Measurements from ENCODE around the gene PGAM5.

The PGAM5 gene

GRCh38 chr12:132708150-132708549 lies 2.5 kb upstream of the PGAM5 start:
- Mint-ChIP-seq H3K27ac (peak overlapping the region in 1 of 3 experiments; percentile 19), H3K36me3 (ENCODE audit: low read depth) (peaks cover 27% of the 10 kb centered on the region), H3K4me1 (peaks cover 16% of the 10 kb centered on the region), H3K4me3 (peak overlapping the region; percentile 11 to 67 (median 60)), H3K9me3 (no peaks in the 10 kb centered on the region), H3K27me3 (ENCODE audit: low read depth) (no peaks in the 10 kb centered on the region)
- TF ChIP-seq, protein P1, sequence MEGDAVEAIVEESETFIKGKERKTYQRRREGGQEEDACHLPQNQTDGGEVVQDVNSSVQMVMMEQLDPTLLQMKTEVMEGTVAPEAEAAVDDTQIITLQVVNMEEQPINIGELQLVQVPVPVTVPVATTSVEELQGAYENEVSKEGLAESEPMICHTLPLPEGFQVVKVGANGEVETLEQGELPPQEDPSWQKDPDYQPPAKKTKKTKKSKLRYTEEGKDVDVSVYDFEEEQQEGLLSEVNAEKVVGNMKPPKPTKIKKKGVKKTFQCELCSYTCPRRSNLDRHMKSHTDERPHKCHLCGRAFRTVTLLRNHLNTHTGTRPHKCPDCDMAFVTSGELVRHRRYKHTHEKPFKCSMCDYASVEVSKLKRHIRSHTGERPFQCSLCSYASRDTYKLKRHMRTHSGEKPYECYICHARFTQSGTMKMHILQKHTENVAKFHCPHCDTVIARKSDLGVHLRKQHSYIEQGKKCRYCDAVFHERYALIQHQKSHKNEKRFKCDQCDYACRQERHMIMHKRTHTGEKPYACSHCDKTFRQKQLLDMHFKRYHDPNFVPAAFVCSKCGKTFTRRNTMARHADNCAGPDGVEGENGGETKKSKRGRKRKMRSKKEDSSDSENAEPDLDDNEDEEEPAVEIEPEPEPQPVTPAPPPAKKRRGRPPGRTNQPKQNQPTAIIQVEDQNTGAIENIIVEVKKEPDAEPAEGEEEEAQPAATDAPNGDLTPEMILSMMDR (IDR thresholded peaks at IDR 0.05; ENCODE audit: unreplicated experiment in 3 of 3): no peak

DNA sequence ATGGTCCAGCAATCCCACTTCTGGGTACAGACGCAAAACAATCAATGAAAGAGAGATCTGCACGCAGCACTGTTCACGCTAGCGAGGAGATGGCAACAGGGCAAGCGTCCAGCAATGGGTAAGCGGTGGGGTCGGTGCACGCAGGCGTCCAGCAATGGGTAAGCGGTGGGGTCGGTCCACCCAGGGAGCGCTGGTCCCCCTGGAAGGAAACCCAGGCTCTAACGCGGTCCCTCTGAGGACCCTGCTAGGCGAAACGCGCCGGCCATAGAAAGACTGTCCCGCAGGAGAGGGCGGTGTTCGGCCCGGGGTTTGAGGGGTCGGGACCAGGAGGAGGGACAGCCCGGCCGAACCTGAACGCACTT lies 618 bp upstream of the PGAM5 start:
- no peaks in the 10 kb centered on the region for H3K9me3 Mint-ChIP-seq
- H3K4me1 Mint-ChIP-seq: peaks cover 9% of the 10 kb centered on the region
- H3K4me3 Mint-ChIP-seq: peak overlapping the region; percentile 93 to 99 (median 99)
- H3K36me3 Mint-ChIP-seq (ENCODE audit: low read depth): peaks cover 21% of the 10 kb centered on the region
- peak overlapping the region; percentile 85 to 97 (median 96) for H3K27ac Mint-ChIP-seq
- H3K27me3 Mint-ChIP-seq (ENCODE audit: low read depth): no peaks in the 10 kb centered on the region
- TF ChIP-seq, protein P1 (IDR thresholded peaks at IDR 0.05; ENCODE audit: unreplicated experiment in 3 of 3): no peak

DNA sequence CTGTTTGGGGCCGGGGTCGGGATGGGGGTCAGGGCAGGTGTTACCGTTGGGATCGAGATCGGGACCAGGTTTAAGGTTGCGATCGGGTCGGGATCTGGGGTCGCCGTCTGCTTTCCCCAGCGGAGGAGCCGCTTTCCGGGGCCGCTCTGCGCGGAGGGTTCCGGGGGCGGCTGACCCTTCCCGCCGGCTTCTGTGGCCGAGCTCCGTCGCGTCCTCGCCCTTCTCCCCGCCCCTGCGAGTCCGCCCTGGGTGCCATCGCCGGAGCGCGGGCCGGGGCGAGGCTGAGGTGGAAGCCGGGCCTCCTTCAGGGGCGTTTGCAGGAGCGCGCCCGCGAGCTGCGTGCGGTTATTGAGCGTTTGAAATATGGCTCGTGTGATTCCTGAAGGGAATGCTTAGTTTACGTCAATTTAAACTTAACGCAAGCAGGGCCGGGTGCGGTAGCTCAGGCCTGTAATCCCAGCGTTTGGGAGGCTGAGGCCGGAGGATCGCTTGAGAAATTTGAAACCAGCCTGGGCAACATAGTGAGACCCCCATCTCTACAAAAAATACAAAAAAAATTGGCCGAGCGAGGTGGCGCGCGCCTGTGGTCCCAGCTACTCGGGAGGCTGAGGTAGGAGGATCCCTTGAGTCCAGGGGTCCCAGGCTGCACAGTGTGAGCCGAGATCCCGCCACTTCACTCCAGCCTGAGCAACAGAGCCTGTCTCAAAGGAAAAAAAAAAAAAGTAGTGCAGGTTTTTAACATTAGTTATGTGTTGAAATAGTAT lies 620 bp downstream of the PGAM5 start:
- TF ChIP-seq, protein P1 (IDR thresholded peaks at IDR 0.05; ENCODE audit: unreplicated experiment in 3 of 3): no peak
- H3K9me3 Mint-ChIP-seq: no peaks in the 10 kb centered on the region
- peak overlapping the region; percentile 79 to 82 (median 81) for H3K4me3 Mint-ChIP-seq
- H3K4me1 Mint-ChIP-seq: peaks cover 9% of the 10 kb centered on the region
- H3K27me3 Mint-ChIP-seq (ENCODE audit: low read depth): no peaks in the 10 kb centered on the region
- no peak overlapping the region for H3K27ac Mint-ChIP-seq
- peaks cover 18% of the 10 kb centered on the region for H3K36me3 Mint-ChIP-seq (ENCODE audit: low read depth)

GRCh38 chr12:132713123-132713522 lies 2.5 kb downstream of the PGAM5 start:
- no peaks in the 10 kb centered on the region for H3K27me3 Mint-ChIP-seq (ENCODE audit: low read depth)
- H3K4me1 Mint-ChIP-seq: peaks cover 5% of the 10 kb centered on the region
- no peaks in the 10 kb centered on the region for H3K9me3 Mint-ChIP-seq
- peaks cover 18% of the 10 kb centered on the region for H3K36me3 Mint-ChIP-seq (ENCODE audit: low read depth)
- H3K4me3 Mint-ChIP-seq: peak overlapping the region; percentile 46 to 67 (median 55)
- TF ChIP-seq, protein P1 (IDR thresholded peaks at IDR 0.05; ENCODE audit: unreplicated experiment in 3 of 3): no peak
- H3K27ac Mint-ChIP-seq: no peak overlapping the region

DNA sequence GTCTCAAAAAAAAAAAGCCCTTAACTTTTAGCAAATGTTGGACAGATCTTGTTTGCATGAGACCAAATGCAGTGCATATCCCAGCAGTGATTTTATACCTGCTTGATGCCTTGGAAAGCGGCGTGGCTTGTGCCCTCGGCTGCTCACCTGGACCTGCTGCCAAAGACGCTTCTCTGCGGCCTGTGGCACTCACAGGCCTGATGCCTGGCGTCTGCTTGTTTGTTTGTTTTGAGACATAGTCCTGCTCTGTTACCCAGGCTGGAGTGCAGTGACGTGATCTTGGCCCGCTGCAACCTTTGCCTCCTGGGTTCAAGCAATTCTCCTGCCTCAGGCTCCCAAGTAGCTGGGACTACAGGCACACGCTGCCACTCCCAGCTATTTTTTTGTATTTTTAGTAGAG lies 5.2 kb downstream of the PGAM5 start:
- peaks cover 32% of the 10 kb centered on the region for H3K36me3 Mint-ChIP-seq (ENCODE audit: low read depth)
- no peaks in the 10 kb centered on the region for H3K9me3 Mint-ChIP-seq
- TF ChIP-seq, protein P1 (IDR thresholded peaks at IDR 0.05; ENCODE audit: unreplicated experiment in 3 of 3): no peak
- H3K4me3 Mint-ChIP-seq: no peak overlapping the region
- no peaks in the 10 kb centered on the region for H3K4me1 Mint-ChIP-seq
- no peak overlapping the region for H3K27ac Mint-ChIP-seq
- no peaks in the 10 kb centered on the region for H3K27me3 Mint-ChIP-seq (ENCODE audit: low read depth)

DNA sequence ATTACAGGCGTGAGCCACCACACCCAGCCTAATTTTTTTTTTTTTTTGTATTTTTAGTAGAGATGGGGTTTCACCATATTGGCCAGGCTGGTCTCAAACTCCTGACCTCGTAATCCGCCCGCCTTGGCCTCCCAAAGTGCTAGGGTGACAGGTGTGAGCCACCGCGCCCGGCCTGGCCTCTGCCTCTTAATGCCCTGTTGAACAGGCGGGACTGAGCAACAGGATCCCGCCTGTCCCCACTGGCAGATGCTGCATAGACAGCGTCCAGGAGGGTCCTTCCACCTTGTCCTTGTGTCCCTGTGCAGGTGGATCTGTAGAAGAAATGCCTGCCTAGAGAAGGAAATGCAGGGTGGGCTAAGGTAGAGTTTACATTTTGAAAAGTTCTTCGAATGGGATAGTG lies 5.7 kb downstream of the PGAM5 start:
- Mint-ChIP-seq H3K27ac (no peak overlapping the region), H3K27me3 (ENCODE audit: low read depth) (no peaks in the 10 kb centered on the region), H3K4me3 (no peak overlapping the region), H3K9me3 (no peaks in the 10 kb centered on the region), H3K4me1 (no peaks in the 10 kb centered on the region), H3K36me3 (ENCODE audit: low read depth) (peaks cover 36% of the 10 kb centered on the region)
- TF ChIP-seq, protein P1 (IDR thresholded peaks at IDR 0.05; ENCODE audit: unreplicated experiment in 3 of 3): no peak
